HG03378 (cell line): ENCODE measurements around the gene ATP1A3.
"Not testable (repeated sequence)": the region's sequence is repeated elsewhere in the genome, so short reads cannot be mapped to it uniquely, and the experiment has no call there.

Experiments
- ATAC-seq: cut with Tn5 transposase; IDR thresholded peaks from one replicate; pipeline ENCODE4 v1.9.1; 2021; ENCODE audit warnings: mild to moderate bottlenecking, moderate library complexity; ENCODE audit not compliant: unreplicated experiment

The ATP1A3 gene

GRCh38 chr19:42012747-42013146 lies 18.7 kb upstream of the ATP1A3 start:
- ATAC-seq: not testable (repeated sequence)

GRCh38 chr19:42010245-42011126 lies 16.5 kb upstream of the ATP1A3 start:
- ATAC-seq: no peak

- ATAC-seq: no peak
Measured at GRCh38 chr19:42006569-42006968, 12.5 kb upstream of the ATP1A3 start.

- no peak for ATAC-seq
Measured at GRCh38 chr19:42005504-42005903, 11.5 kb upstream of the ATP1A3 start.

- ATAC-seq: no peak
Measured at GRCh38 chr19:42003506-42004294, 9.7 kb upstream of the ATP1A3 start.

- no peak for ATAC-seq
Measured at GRCh38 chr19:41999878-42000208, 5.8 kb upstream of the ATP1A3 start.

- no peak for ATAC-seq
Measured at GRCh38 chr19:41999071-41999877, 5.2 kb upstream of the ATP1A3 start.

- no peak for ATAC-seq
Measured at GRCh38 chr19:41998246-41999020, 4.4 kb upstream of the ATP1A3 start.

GRCh38 chr19:41997851-41998229 lies 3.8 kb upstream of the ATP1A3 start:
- no peak for ATAC-seq

GRCh38 chr19:41997121-41997850 lies 3.3 kb upstream of the ATP1A3 start:
- no peak for ATAC-seq

GRCh38 chr19:41995959-41996797 lies 2.1 kb upstream of the ATP1A3 start:
- ATAC-seq: no peak

- ATAC-seq: no peak
Measured at GRCh38 chr19:41994994-41995958, 1.2 kb upstream of the ATP1A3 start.

- no peak for ATAC-seq
Measured at GRCh38 chr19:41994521-41994971, 516 bp upstream of the ATP1A3 start.

GRCh38 chr19:41991925-41992569 lies 2.0 kb downstream of the ATP1A3 start:
- ATAC-seq: not testable (repeated sequence)

- ATAC-seq: no peak
Measured at GRCh38 chr19:41991025-41991424, 3.0 kb downstream of the ATP1A3 start.

GRCh38 chr19:41990615-41991014 lies 3.4 kb downstream of the ATP1A3 start:
- ATAC-seq: no peak

- ATAC-seq: no peak
Measured at GRCh38 chr19:41990028-41990427, 4.0 kb downstream of the ATP1A3 start.
